HFFc6 (cell line): ENCODE measurements around the gene TOX2. TPM values are rescaled to one million over a fixed set of nuclear protein-coding genes. Genes with fewer than 3 reads are reported as not detected.

ENCODE experiments used
- DNase-seq: peaks from one replicate; pipeline ENCODE4 v3.0.0-alpha.2; 2018
- H3K27ac Mint-ChIP-seq: 2 replicates; pipeline ENCODE4 v1.8.0; 2020; ENCODE audit warnings: mild to moderate bottlenecking, mixed read lengths
- H3K27me3 Mint-ChIP-seq: 2 replicates; pipeline ENCODE4 v1.8.0; 2021; ENCODE audit warnings: mild to moderate bottlenecking, moderate library complexity, mixed read lengths; ENCODE audit not compliant: insufficient read depth
- H3K36me3 Mint-ChIP-seq: 2 replicates; pipeline ENCODE4 v1.8.0; 2021; ENCODE audit warnings: low read depth, mixed read lengths
- H3K4me1 Mint-ChIP-seq: 2 replicates; pipeline ENCODE4 v1.8.0; 2020; ENCODE audit warnings: low read depth, mixed read lengths
- H3K4me3 Mint-ChIP-seq: 2 replicates; pipeline ENCODE4 v1.8.0; 2020; ENCODE audit warnings: mild to moderate bottlenecking, moderate library complexity, mixed read lengths
- H3K9me3 Mint-ChIP-seq: 2 replicates; pipeline ENCODE4 v1.8.0; 2020; ENCODE audit warnings: mild to moderate bottlenecking, mixed read lengths
- CTCF ChIP-seq: fragments of 200-600 bp; sonication (generic); IDR thresholded peaks from 2 replicates; pipeline ENCODE4 v1.5.0; 2021; ENCODE audit warnings: antibody characterized with exemption, mild to moderate bottlenecking
- total RNA-seq, 6 experiments: library from RNA; stranded (reverse); fragmentation: NEBNext Ultra II Directional; extraction: Animal tissue kit (Norgen Biotek cat#: 25700); gene quantifications; 2 replicates in 1 of 6; 3 replicates in 5 of 6; pipeline ENCODE4 v1.2.3, GENCODE V29; 2021

The TOX2 gene
- total RNA-seq, 6 experiments from 2014 or later = 46.1 to 68.2 (median 60.2) TPM

DNA sequence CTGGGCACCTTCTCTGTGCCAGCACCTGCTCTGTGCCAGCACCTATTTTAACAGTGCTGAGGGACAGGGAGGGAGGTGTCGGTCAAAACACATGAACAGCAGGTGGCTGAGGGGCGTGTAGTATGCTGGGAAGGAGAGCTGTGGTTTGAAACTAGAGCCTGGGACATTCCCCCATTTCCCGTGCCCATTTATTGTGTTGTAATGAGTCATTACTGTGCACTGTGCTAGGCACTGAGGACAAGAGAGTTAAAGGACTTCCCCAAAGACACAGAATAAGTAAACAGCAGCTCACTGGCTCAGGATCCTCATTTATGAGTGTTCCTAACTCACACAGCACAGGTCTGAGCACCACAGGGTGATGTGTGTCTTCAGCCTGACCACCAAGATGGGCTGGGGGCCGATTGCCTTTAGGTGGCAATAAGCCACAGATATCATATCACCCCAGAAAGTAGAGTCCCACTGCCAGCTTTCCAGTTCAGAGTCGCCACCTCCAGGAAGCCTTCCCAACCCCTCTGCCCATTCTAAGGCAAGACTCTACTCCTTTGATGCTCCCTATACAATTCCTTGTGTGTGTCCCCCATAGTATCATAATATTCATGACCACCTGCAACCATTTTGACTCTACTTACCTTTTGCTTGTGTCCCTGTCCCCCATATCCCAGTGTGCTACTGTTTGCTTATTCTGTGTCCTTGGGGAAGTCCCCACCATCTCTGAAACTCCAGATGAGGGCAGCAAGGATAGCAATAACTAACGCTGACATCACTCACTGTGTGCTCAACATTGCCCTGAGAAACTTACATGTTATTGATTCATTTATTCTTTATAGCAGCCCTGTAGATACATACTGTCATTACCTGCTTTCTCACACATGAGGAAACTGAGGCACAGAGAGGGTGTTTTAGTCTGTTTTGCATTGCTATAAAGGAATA lies 87.3 kb downstream of the TOX2 start:
- Mint-ChIP-seq H3K27me3 (no peaks in the 10 kb centered on the region; the same call in 1 of the 2 replicates), H3K4me1 (peaks cover 12% of the 10 kb centered on the region), H3K36me3 (peaks cover 14% of the 10 kb centered on the region), H3K9me3 (no peaks in the 10 kb centered on the region), H3K4me3 (no peak overlapping the region), H3K27ac (no peak overlapping the region)
- DNase-seq = no peak
- TF ChIP-seq CTCF = no peak

GRCh38 chr20:44002861-44003260 lies 88.2 kb downstream of the TOX2 start:
- Mint-ChIP-seq H3K9me3 (no peaks in the 10 kb centered on the region), H3K36me3 (peaks cover 12% of the 10 kb centered on the region), H3K27ac (no peak overlapping the region), H3K27me3 (no peaks in the 10 kb centered on the region; the same call in 1 of the 2 replicates), H3K4me3 (no peak overlapping the region), H3K4me1 (peaks cover 10% of the 10 kb centered on the region; the same call in 1 of the 2 replicates)
- no peak for TF ChIP-seq CTCF
- DNase-seq = no peak

- Mint-ChIP-seq H3K4me3 (no peak overlapping the region), H3K4me1 (peaks cover 10% of the 10 kb centered on the region; the same call in 1 of the 2 replicates), H3K27me3 (no peaks in the 10 kb centered on the region; the same call in 1 of the 2 replicates), H3K9me3 (no peaks in the 10 kb centered on the region), H3K36me3 (peaks cover 12% of the 10 kb centered on the region), H3K27ac (no peak overlapping the region)
- TF ChIP-seq CTCF = no peak
- DNase-seq = no peak
Observed at GRCh38 chr20:44003609-44004008, 89.0 kb downstream of the TOX2 start.

- DNase-seq = no peak
- H3K27me3 Mint-ChIP-seq = no peaks in the 10 kb centered on the region; the same call in 1 of the 2 replicates
- no peak overlapping the region for H3K27ac Mint-ChIP-seq
- H3K4me1 Mint-ChIP-seq = peaks cover 10% of the 10 kb centered on the region; the same call in 1 of the 2 replicates
- no peak for TF ChIP-seq CTCF
- H3K9me3 Mint-ChIP-seq = no peaks in the 10 kb centered on the region
- no peak overlapping the region for H3K4me3 Mint-ChIP-seq
- H3K36me3 Mint-ChIP-seq = peaks cover 12% of the 10 kb centered on the region
Observed at GRCh38 chr20:44004306-44004915, 89.8 kb downstream of the TOX2 start.

GRCh38 chr20:44005661-44006060 lies 91.0 kb downstream of the TOX2 start:
- H3K4me1 Mint-ChIP-seq = peaks cover 10% of the 10 kb centered on the region; the same call in 1 of the 2 replicates
- no peaks in the 10 kb centered on the region for H3K9me3 Mint-ChIP-seq
- TF ChIP-seq CTCF = no peak
- no peak overlapping the region for H3K27ac Mint-ChIP-seq
- no peaks in the 10 kb centered on the region; the same call in 1 of the 2 replicates for H3K27me3 Mint-ChIP-seq
- no peak overlapping the region for H3K4me3 Mint-ChIP-seq
- DNase-seq = no peak
- peaks cover 1% of the 10 kb centered on the region for H3K36me3 Mint-ChIP-seq
